GM18868 (cell line): Measurements from ENCODE around the gene NLGN1.

Source experiments
- ATAC-seq: cut with Tn5 transposase; IDR thresholded peaks from one replicate; pipeline ENCODE4 v1.9.1; 2021; ENCODE audit warnings: mild to moderate bottlenecking, moderate library complexity; ENCODE audit not compliant: unreplicated experiment

Gene NLGN1

DNA sequence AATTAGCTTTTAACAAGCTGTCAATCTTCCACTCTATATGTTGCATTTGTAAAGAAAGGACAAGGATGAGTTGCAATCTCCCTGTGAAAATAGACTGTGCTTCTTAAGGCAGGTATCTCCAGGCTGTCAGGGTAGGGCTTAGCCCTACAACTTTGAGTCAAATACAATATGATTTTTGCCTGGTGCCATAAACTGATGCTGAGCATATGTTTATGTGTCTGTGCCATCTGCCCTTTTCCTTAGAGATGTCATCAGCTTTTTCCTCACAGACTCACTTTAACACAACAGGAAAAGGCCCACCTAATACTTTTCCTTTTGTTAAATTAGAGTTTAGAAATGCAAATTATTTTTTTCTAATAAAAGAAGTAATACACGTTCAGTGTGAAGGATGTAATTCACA is 548.3 kb downstream of the NLGN1 start:
- no peak for ATAC-seq

DNA sequence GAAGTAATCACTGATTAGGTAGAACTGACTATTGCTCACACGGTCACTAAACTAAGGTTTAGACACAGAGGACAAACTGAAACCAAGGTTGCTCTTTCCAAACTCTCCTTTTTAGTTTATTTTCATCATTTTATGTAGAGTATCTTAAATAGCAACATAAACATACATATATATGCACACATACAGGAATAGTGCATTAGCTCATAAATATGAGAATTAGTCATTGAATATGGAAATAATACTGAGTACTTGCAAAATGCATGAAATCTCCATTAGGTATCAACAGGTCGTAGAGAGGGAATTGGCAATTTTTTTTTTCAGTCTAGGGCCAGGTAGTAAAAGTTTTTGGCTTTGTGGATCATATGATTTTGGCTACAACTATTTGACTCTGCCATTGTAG is 557.1 kb downstream of the NLGN1 start:
- ATAC-seq, result no peak

DNA sequence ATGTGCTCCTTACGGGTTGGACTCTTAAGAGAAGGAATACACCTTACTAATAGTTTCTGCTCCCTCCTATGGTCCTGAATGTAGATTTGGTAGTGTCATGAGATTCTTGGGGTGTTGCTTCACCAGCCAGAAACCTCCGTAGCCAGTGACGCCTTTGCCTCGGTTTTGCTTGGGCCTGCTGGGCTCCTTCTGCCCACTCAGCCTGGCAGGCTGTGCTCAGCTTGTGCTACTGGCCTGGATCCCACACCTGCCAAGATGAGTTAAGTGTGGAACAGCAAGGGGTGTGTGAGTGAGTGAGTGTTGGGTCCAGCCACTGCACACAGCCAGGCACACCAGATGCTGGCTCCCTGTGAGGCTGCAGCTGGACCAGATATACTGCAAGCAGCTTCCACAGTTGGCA is 560.1 kb downstream of the NLGN1 start:
- ATAC-seq, result no peak

DNA sequence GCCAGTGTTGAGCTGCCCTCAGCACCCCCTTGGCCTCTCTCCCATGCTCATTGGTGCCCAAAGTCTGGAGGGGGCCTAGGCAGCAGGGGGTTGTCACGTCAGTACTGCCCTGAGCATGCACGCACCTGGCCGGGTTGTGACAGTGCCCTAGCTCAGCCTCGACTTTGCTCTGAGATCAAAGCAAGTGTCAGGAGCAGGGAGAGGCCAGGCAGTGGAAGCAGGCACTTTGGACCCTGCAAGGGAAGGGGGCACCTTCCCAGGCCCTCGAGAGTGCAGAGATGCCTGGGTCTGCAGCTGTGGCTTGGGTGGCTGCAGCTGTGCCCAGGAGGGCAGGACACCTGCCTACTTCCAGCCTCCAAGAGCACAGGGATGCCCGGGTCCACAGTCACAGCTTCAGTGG is 561.3 kb downstream of the NLGN1 start:
- ATAC-seq, result no peak

DNA sequence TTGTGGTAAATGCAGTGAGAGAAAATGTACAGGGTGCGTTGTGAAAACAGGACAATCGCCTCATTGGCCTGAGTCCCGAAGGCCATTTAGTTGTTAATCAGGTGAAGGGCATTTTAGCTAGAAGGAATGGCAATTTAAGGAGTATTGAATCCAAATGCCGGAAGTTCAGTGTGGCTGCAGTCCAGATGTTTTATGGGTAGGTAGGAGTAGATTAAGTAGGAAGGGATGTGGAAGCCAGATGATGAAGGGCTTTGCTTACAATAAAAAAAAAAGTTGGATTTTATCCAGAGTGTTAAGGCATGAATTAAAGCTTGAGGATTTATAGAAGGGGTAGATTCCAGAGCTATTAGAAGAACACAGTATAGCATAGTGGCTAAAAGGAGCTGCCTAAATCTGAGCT is 572.7 kb downstream of the NLGN1 start:
- no peak for ATAC-seq

DNA sequence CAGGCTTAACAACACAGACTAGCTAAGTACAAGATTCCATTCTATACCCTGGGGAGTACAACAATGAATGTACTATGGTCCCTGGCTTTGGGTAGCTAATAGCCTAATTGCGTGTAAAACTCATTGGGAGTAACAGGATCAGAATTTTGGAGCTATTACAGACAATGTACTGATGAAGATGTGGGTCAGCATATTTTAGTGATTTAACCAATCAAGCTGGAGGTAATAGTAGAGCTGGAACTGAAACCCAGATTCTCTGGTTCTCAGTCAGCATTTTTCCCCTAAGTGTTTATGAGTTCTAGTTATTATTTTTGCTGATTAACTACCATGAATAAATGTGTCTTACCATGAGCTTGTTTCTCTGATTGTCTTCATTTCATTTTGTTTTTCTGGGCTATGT is 578.7 kb downstream of the NLGN1 start:
- ATAC-seq, result peak; percentile 71

DNA sequence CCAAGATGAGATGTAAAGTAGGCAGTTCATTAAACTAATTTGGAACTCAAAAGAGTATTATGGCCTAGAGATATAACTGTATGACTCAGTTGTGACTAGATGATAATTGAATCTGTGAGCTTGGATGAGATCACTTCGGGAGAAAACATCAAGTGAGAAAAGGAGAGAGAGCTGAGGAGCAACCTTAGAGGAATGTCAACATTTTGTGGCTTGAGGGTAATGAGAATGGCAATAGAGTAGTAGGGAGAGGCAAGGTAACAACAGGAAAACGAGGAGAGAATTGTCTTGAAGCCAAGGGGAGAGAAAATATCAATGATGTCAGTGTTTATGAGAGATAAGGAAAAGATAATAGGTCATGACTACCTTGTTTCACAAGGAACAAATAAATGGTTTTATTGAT is 580.2 kb downstream of the NLGN1 start:
- no peak for ATAC-seq

DNA sequence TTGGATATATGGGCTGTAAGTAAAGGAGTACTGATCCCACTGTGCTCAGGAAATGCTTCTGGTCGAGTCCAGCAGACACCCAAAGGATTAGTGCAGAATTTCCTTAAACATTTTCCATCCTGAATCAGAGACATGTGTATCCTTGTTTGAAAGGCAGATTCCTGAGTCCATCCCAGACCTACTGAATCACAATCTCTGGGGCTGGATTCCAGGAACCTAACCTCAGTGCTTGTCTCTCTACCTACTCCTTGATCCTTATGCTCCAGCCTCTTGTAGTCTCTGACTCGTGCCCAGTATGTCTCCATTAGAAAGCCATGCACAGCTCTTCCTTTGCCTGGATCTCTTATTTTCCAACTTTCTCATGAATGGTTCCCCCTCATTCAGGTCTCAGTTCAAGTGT is 585.8 kb downstream of the NLGN1 start:
- ATAC-seq, result no peak

DNA sequence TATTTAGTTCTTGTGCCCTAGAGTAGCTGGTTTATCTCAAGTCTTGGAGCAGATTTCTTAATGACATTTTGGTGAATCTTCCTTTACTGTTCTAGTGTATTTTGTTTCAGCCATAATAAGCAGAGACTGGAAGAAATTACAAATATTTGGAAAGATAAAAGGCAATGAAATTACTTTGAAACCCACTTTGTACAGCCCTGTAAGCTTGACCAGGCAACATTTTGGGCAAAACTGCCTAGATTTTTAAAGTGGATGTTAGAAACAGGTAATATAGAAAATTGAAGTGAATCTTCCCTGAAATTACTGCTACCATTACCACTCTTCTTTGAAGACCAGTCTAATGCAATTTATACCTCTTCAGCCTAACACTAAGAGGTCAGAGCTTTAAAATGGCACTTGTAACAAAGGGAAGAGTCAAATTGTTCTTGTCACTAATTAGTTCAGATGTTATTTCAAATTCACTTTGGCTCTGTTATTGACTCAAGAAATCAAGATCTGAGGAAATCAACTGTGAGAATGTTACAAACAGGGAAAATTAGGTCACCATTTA is 589.4 kb downstream of the NLGN1 start:
- no peak for ATAC-seq

DNA sequence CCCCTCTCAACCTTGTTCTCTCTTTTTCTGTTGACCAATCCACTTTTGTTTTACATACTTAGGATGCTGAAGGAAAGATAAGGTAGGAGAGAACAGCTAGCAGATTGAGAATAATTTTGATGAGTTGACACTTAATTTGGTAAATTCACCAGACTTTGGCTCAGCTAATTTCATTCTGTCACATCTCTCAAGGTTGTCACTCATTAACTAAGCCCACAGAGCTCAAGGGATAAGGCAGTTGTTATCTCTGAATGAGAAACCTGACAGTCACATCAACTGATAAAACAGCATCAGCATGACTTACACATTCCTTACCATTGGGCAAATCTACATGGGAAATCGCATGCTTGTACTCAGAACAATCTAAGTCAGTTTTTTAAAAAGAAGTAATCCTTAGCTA is 591.4 kb downstream of the NLGN1 start:
- no peak for ATAC-seq

DNA sequence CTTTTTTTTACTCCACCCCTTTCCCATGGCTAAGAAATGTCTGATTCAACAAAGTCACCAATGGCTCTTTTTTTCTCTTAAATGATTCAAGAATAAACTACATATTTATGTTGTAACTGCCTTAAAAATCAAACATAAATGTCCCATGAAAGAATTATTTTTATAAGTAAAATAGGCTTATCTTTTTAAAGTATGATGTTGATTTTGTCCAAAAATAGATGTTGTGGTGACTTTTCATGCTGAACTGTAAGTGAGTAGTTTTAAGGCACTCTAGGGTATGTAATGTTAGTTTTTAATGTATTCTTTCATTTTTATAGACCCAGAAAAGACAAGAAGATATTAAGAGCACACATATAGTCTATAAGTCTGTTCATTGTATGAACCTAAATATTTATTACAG is 594.9 kb downstream of the NLGN1 start:
- ATAC-seq, result no peak

DNA sequence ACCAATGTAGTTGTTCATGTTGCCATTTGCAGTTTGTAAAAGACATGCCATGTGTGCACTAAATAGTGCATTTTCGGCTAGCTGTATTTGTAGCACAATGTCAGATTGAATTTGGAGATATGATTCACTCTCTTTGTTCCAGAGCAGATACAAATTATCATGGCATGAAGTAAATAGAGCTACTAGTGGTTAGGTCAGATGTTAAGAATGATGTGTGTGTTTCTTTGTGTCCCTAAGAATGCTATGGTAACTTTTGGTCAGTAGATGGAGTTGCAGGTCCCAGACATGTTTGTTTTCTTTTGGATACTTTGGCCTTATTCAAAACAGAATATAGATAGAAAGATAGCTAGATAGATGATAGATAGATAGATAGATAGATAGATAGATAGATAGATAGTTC is 595.8 kb downstream of the NLGN1 start:
- peak; percentile 55 for ATAC-seq

DNA sequence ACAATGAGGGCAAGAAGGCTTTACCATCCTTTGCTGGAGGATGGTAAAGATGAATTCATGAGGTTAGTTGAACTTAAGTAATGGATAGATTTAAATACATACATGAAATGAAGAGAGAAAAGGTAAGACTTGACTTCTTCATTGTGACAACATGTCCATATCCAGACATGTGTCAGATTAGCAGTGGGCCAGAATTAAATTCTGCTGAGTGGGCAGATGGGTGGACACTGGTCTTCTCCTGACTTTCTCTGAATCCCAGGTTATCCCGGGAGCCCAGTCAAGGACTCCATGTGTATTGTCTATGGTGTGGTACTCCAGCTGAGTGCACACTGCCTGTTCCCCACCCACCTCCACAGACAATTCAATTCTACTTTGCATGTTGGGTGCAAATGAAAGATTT is 603.1 kb downstream of the NLGN1 start:
- ATAC-seq, result no peak

DNA sequence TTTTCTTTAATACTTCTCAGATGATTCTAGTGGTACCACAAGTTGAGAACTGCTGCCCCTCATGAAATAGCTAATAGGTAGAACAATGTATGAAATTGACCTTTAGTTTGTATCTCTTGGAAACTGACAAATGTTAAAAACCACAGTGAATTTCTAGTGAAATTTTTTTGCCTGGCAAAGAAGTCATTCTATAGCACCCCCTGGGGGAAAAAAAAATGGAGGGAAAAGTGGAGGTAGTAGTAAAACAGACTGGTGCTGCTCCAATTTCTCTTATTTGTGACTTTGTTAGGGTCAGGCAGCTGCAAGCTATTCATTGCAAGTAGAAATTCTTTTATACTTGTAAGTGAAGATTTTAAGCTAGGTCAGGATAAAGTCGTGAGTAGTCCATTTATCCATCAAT is 605.0 kb downstream of the NLGN1 start:
- ATAC-seq, result no peak

DNA sequence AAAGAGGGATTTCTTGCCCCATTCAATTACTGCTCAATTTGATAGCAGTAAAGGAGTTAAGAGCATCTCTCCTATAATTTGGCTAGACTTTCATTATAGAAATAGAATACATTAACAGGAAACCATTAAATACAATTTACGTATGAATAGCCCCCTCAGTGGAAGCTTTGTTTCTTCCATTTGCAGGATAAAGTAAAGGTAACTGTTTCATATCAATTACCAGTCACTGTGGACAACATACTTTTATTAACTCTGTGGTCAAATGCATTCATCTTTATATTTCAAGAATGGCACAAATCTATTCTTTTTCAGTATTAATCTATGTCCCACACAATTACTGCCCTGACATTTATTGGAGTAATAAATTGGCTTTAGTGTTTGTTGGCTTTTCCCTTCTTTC is 613.4 kb downstream of the NLGN1 start:
- no peak for ATAC-seq

DNA sequence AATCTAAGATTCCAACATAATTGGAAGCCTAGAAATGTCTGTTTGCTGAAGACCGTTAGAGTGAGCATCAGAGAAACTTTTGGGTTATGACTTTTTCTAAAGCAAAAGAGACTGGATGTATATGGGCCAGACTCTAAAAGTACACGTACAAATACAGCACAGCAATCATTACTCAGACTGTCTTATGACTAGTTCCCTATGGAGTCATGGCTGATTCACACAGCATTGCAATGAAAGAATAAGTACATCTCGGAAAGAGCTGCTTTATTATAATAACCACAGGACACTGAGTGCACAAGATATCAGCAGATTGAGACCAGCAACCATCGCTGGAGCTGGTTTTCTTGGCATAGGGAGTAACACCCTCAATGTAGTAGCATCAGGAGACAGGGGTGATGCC is 618.6 kb downstream of the NLGN1 start:
- no peak for ATAC-seq

DNA sequence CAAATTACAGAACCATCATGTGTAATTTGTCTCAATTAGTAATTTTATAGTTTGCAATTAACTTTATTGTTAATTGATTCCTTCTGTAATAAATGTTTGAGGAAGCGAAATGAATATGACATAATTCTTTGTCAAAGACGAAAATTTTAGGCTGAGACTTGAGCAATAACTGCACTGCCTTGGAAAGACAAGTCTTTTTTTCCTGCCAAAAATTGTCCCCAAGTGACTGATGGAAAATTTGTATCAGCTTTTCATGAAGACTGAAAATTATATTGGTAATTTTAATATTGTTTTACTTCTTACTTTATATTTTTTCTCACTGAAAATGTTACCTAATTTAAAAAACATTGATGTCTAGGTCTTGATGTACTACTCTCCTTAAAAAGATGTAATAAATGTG is 622.6 kb downstream of the NLGN1 start:
- no peak for ATAC-seq

DNA sequence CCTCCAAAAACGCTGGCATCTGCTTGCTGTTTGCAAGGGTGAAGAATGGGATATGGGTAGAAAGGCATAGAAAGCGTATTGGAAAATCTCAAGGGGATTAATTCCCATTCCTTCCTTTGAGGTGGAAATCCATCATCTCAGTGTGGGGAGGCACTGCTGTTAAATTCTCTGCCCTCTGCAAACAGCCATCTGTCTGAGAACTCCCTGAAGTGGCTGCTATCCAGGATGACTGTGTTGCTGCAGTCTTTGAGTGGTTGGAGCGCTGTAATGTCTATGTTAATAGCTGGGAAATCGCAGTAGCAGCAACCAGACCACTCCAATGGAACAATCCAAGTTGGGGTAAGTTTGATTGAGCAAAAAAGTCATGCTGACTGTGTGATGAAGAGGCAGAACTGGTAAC is 625.9 kb downstream of the NLGN1 start:
- no peak for ATAC-seq

DNA sequence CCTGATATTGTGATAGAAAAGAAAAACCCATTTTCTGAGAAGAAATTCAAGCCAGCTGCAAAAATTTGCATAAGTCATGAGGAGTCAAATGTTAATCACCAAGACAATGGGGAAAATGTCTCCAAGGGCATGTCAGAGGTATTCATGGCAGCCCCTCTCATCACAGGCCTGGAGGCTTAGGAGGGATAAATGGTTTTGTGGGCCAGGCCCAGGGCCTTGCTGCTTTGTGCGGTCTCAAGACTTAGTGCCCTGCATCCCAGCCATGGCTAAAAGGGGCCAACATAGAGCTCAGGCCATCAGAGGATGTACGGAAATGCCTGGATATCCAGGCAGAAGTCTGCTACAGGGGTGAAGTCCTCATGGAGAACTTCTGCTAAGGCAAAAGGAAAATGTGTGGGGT is 631.1 kb downstream of the NLGN1 start:
- no peak for ATAC-seq

DNA sequence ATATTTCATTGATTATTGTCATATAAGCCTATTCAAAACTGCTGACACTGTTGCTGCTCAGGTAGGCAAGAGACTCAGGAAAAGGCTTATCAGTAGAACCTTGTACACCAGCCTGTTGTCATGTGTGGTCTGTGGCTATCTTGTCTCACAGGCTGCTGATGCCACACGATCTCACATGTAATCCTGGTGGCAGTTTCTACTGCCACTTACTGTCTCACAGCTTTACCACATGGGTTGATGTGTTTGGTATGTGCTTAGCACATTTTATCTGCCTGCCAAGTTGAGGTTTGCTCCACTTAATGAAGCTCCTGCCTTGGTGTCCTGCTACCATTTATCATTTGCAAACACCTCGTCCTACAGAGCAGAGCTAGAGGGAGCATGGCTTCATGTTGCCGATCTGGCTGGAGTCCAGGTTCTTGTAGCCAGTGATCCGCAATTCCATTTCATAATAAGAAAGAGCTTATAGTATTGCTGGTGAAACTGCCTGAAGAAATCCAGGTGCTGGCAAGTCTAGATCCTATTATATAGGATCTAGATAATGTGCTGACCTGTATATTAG is 637.9 kb downstream of the NLGN1 start:
- no peak for ATAC-seq

DNA sequence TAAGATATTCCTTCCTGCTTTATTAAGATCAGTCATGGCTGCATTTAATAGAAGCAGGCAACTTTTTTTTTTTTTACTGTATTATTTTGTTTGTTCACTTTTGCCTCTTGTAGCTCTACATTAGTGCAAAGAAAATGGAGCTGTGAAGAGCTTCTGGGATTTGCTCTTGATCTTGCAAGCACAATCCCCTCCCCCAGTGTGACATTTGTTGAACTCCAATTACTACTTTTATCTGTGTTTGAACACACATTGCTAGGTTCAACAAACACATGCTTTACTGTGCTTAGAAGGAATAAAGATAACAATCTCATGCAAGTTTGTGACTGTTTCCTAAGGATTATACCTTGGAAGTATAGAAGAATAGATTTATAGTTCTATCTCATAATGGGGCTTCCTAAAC is 648.8 kb downstream of the NLGN1 start:
- ATAC-seq, result no peak

DNA sequence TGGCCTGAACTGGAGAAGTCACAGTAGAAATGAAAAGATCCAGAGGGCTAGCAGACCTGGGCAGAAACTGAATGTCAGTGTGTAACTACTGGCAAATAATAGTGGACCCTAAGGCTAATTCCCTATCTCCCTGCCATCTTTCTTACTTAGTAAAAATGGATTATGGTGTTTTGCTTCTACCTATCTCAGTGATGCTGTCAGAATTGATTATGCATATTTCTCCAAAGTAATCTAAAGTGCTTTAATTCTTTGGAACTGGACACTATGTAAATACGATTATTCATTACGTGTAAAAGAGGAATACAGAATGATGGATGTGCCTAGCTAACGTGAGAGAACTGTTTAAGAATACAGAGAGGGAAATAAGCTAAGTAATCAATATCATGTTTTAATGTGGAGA is 651.9 kb downstream of the NLGN1 start:
- no peak for ATAC-seq

DNA sequence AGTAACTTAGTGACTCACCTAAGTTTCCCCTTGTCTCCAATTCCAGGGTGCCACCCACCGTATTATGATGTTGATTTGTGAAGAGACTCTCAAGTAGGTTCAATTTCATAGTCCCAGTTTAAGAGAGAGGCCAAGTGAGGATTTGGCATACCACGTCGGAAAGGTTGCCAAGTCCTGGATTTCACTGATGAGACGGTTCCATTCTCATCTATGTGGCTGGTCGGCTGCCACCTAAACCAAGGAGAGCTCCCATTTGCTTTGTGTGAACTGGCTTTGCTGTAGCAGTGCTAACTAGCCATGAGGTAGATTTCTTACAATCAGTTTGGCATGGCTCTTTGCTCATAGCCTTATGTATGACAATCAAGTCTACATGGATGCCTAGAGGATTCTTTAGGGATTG is 653.6 kb downstream of the NLGN1 start:
- no peak for ATAC-seq

DNA sequence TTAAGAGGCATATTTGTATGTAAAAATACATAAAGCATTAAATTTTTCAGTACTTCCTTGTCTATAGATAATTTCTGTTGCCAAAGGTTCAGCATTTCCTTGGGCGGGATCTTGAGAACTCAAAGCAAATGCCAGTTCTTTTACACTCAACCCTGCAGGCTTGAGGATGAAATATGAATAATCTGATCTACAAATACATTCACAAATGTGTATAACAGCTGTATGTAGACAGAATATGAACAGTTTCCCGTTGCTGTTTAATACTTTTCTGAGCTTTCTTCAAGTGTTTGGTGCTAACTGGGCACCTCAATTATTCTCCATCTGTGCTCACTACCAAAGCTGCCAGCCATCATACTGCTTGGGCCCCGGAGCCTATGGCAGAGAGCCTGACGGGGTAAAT is 661.3 kb downstream of the NLGN1 start:
- ATAC-seq, result no peak
